HG02981 (cell line): ENCODE data around the gene VPS39.

Experiments
- ATAC-seq: cut with Tn5 transposase; IDR thresholded peaks from one replicate; pipeline ENCODE4 v1.9.1; 2021; ENCODE audit warnings: mild to moderate bottlenecking, moderate library complexity; ENCODE audit not compliant: unreplicated experiment

VPS39 gene

DNA sequence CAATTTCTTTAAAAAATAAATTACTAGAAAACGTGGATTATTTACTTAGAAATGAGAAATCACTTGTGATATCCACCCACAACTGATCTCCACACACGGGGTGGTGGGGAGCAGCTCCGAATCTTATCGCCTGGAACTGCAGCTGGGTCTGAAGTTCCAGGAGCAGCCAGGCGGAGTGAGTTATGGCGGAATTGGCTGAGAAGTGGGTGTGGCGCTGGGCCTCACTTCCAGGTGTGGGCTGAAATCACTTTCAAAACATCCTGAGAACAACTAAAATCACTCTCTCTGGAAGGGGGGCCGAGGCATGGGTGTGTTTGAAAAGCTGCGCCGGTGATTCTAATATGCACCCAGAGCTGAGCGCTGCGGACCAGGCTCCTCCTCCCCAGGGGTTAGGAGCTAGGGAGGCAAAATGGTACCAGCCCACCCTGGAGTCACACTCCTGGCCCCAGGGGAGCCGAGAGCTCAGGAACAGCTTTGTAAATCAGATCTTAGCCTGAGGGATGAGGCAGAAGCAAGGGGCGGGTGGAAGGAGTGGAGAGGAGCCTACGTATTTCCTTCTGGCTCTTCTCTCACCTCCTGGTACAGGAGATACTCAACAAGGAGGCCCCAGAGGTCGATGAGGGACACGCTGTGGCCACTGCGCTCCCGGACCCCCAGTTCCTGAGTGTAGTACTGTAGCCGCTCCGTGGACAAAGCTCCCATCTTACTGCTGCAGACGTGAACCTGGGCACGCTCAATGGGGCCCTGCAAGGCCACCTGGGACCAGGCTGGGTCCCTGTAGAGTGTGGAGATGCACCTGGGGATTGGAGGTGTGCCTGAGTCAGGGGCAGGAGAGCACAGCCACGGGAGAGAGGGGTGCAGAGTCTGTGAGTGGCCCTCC is 61.3 kb downstream of the VPS39 start:
- no peak for ATAC-seq

DNA sequence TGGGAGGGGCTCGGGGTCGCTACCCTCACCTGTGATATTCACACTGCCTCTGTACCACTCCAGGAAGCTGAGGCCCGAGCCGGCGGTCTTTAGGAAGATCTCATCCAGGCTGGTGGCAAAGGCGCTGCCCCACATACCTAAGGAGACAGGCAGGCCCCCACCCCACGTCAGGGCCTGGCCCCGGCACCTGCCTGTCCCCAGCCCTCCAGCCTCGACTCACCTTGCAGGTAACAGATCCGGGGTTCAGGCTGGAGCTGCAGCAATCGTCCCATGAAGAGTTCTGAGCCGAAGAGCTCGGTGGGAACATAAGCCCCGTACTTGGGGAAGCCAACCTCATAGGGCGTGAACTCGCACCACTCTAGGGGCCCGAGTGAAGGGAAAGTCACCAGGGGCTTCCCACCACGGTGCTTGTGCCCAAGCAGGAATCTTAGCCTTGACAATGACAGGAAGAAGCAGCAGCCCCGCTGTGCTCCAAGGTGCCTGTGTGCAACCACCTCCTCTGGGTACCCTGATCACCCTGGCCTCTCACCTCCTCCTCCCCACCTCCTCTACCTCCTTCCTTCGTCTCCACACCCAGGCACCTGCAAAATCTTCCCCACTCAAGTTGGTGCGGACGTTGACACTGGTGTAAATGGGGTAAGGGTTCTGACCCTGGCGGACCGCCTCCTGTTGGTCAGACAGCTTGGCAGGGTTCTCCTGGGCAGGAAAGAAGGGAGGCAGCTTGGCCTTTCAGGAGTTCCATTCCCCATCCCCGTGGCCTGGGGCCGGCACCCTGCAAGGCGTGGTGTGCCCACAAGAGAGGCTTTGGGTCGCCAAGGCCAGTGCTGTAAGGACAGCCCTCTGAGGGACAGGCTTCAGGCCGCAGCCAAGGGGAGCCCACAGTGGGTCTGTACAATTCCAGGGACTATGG is 62.3 kb downstream of the VPS39 start:
- no peak for ATAC-seq

DNA sequence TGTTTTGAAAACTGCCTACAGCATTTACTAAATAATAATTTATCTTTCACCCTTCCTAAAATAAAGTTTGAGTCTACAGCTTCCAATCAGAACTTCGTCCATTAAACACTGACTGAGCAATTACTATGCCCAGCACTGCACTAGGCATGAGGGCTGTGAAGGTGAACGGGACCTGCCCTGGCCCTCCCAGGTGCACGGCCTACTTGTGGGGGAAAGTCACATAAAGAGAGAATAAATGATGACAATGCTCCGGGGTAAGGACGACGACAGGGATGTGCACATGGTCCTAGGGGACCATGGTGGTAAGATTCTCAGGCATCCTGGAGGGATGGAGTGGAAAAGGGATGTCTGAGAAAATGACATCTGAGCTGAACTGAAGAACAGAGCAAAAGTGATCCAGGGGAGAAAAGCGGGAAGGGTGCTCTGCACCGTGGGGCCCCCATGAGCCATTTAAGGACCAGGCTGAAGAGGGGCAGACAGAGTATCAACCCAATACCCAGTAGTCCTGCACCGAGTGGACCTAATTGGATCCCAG is 63.2 kb downstream of the VPS39 start:
- no peak for ATAC-seq

DNA sequence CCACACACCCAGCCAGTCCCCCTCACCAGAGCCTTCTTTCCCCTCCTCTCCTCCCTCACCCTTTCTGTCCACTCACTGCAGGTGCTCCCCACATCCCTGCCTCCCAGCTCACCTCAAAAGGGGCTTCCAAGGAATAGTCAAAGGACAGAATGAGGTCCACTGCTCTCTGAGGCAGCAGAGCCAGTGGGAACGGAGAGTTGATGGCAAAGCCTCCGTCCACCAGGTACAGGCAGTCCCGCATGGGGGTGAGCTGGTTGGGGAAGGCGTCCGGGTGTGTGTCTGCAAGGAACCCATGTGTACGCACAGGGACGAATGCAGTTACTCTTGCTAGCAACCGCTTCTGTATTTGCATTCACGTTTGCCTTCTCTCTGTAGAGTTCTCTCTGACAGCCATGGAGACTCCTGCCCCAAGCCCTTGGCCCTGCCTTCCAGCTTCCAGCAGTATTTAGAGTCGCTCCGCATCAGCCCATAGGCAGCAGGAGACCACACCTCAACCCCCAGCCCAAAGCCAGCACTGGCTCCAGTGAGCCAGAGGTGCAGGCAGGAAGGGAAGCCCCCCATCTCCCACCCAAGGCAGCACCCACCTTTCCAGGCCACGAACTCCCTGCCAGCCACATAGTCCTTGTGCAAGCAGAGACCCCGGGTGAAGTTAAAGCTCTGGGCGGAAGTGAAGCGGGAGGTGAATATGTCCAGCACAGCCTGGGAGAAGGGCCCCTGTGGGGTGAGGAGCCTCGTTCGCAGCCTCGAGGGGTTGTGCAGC is 64.1 kb downstream of the VPS39 start:
- no peak for ATAC-seq

DNA sequence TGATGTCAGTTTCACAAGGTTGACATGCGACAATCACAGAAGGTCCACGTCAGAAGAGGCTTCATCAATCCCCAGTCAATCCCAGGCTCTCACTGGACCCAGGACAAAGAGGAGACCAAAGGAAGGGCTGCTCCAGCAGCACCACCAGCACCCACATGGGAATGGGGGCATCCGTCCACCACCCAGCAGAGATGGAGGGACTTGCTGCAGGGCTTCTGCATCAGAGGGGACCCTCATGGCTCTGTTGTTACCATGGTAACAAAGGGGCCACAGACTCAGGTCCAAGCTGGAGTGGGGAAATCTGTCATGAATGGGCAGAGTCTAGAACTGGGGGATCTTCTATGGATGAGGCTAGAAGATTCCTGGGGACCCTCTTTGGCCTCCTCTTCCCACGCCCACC is 64.7 kb downstream of the VPS39 start:
- no peak for ATAC-seq

DNA sequence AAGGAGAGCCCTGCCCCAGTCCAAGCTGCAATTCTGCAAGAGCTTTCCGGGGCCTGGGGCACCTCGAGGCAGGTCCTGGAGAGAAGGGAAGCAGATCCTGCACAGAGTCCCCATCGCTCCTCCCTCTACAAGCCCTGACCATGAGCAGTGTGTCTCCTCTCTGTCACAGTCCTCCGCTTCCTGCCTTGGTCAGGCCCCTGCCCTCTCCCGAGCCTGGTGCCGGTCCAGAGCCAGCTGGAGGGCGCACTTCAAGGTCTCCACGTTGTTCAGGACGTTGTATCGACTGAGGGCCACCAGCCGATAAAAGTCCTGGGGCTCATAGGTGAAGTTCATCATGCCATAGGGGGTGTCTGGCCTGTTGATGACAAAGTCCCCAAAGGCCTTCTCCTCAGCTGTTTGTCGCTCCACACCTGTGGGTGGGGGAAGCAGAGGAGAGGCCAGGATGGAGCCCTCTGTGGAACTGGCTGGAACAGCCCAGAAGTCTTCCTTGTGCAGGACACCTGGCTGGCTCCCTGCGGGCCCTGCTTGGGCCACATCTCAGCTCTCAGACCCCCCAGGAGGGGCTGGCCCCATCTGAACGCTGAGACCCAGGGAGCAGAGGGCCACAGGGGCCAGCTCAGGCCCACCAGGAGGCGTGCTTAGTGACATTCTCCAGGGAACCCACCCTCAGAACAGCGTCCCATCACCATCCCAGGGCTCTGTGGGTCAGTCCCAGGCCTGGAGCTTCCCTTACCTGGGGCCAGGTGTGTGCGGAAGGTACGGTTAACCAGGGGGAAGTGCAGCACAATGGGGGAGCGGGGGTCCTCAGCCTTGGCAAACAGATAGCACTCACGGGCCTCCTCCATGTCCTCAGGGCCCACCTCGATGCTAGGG is 66.1 kb downstream of the VPS39 start:
- ATAC-seq: no peak

DNA sequence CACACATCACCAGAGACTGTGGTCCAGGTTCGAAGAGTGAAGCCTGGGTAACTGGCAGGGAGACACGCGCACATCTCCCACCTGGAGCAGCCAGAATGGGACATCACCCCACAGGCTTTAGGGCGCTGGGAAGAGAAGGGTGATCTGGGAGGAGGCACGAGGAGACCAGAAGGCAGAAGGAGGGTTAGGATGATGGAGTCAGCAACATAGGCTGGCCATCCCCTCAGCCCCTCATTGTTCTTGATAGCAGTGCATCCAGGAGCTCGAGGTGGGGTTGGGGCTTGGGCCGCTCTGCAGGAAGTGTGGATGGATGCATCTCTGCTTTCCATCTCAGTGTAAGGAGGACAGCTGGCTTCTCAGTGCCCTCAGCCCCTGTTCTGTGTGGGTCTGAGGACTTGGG is 66.9 kb downstream of the VPS39 start:
- ATAC-seq: no peak

DNA sequence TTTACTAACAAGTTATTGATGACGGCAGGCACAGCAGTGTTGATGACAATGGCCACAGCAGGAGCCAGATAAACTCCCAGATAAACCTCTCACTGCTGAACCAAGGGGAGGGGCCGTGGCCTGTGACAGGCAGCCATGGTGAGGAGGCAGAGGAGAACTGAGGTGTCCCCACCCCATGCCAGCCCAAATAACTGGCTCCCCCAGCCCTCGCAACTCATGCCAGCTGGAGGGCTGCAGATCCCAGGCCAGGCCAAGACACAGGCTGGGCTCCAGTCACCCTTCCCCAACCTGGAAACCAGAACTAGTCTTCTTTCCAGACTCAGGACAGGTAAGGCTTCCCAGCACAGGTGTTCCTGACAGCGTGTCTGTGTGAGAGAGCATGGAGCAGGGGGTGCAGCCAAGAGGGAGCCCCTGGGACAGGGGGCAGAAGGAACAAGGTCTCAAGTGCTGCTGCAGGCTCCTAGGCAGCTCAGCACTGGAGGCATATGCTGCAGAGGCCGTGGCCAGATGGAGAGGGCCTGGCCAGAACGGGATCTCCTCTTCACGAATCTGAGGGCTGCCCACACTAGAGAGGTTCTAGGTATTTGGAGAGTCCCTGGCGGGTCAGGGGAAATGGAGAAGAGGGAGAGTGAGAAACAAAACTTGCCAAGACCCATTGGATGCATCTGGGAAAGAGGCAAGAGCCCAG is 67.6 kb downstream of the VPS39 start:
- ATAC-seq: no peak

DNA sequence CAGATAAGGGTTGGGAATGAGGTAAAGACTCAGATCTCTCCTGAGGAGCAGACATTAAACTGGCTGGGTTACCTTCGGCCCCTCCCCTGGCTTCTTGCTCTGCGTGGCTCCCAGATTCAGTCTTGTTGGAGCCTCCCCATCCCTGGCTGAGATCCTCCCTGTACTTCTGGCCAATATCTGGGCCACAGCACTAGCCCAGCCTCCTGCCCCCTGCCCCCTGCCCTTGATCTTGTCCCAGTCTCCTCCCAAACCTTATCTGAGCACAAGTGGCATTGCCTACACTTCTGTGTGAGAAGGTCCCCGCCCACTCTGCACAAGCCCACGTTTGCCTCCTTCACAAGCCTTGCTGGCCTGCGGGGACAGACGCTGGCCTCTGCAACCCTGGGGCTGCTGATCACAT is 68.5 kb downstream of the VPS39 start:
- ATAC-seq: no peak

DNA sequence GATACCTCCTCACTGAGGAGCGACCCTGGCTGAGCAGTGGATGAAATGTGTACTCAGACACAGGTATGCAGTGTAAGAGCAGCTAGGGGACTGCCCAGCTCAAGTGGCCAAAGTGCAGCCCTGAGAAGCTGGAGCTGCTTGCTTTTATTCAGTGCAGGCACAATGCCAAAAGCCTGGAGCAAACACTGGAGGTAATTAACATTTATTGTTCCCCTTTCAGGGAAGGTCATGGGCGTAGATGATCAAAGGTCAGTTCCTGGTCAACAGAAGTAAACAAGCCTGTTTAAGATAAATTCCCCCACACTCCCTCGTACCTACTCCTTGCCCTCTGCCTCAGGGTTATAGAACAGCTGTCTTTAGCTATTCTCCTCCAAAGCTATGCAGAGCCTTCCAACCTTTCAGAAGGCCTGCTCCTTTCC is 69.1 kb downstream of the VPS39 start:
- ATAC-seq: no peak

DNA sequence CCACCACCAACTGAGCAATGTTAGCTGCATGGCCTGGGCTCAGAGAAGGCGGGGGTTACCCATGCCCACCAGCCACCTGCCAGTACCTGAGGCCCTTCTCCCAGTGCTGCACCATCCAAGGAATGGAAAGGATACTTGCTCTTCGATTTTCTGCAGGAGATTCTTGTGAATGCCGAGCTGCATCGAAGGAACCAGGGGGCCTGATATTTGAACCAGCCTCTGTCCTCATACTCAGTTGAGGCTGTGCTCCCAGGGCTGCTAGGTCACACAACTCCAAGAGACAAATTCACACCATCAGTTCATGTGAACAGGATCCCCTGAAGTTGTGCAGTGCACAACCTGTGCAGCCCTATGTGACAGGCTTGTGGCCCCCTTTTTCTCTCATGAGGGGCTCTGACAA is 69.7 kb downstream of the VPS39 start:
- no peak for ATAC-seq

DNA sequence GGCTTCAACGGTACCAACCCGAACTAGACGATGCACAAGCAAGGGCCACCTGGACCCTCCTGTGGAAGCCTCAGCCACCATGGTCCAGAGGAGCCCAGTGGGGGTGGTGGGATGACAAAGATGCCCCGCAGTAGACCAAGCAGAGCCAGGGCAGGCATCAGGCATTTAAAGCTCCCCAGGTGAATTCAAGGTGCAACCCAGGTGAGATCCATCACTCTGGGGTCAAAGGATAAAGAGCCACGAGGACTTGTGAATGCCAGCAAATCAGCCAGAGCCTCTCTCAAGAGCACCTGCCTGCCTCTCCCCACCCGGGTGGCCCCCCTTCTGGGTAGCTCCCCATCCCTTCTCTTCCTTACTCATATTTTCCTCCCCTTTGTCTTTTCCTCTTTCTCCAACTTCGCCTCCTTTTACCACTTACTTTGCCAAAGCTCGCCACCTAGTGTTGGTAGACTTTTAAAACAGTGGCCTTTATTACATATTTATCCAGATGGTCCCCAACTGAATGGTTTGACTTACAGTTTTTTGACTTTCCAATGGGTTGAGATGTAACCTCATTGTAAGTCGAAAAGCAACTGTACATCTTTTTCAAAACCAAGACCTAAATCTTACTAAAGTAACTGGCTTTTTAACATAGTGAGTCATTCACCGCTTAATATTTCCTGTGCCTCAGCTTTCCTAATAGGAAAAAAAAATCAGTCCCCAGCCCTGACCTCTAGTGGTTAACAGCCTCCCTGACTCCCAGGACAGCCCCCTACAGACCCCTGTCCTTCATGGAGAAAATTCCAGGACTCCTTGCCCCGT is 70.4 kb downstream of the VPS39 start:
- no peak for ATAC-seq

DNA sequence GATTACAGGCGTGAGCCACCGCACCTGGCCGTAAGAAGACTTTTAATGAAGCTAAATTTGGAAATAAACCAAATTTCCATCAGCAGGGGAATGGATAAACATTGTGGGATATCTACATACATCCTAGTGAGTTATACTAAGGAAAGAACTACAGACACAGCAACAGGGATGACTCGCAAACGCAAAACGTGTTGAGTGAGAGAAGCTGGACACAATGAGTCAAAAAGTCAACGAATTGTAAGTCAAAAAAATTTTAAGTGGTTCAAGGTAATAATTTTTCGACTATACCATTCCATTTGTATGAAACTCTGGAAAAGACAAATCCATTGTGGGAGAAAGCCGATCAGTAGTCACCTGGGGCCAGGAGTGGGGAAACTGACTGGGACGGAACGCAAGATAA is 71.6 kb downstream of the VPS39 start:
- no peak for ATAC-seq

DNA sequence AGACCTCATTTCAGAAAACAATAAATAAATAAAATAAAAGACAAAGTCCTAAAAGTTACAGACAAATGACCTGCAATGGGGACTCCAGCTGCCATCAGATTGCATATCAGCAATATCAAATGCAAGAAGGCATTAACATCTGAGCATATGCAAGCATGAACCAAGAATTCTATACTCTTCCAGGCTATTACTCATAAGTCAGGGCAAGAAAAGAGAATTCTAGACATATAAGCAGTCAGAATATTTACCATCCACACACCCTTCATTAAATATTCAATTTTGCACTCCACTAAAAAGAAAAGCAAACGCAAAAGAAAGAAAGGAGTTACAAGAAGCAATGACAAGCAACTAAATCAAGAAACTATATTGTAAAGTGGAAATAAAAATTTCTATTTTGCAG is 72.8 kb downstream of the VPS39 start:
- ATAC-seq: no peak

DNA sequence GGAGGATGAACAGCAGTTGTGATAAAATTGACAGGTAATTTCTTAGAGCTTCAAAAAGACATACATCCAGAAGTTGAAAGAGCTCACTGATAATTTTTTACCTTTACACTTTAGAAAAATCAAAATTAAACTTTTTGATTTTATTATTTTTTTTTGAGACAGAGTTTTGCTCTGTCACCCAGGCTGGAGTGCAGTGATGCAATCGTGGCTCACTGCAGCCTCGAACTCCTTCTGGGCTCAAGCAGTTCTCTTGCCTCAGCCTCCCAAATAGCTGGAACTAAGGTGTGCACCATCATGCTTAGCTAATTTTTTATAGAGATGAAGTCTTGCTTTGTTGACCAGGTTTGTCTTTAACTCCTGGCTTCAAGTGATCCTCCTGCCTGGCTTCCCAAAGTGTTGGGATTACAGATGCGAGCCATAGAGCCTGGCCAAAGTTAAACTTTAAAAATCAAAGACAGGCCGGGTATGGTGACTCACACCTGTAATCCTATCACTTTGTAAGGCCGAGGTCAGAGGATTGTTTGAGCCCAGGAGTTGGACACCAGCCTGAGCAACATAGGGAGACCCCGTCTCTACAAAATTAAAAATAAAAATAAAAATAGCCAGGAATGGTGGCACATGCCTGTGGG is 73.4 kb downstream of the VPS39 start:
- ATAC-seq: no peak

DNA sequence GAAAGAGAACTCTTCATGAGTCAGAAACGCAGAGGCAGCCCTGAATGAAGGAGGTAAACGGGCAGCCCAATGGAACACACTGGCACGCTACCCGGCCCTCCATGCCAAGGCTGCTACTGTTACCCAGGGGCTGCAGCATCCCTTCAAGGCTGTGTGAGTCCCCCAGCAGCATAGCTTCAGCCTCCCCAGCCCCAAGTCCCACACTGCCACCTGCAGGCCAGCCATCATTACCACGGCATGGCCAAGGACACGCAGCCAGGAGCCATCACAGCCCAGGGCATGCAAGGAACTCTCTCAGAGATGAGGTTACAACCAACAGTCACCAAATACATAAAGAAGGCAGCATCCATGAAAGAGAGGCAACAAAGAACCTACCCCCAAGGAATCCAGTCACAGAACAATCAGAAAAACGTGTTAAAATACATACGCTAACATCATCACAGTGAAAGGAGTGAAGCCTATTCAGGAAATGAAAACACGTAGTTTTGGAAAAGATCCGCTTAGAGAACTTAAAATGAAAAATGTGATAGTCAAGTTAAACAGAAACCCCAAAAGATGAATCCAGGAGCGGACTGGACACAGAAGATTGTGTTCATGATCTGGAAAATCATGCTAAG is 74.1 kb downstream of the VPS39 start:
- no peak for ATAC-seq

DNA sequence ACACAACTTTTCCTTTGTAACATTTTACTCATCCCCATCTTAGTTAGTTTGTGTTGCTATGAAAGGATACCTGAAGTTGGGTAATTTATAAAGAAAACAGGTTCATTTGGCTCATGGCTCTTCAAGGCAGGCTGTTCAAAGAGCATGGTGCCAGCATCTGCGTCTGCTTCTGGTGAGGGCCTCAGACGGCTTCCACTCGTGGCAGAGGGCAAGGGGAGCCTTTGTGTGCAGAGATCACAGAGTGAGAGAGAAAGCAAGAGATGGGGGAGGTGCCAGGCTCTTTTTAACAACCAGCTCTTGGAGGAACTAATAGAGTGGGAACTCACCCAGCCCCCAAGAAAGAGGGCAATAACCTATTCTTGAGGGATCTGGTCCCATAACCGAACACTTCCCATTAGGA is 74.7 kb downstream of the VPS39 start:
- no peak for ATAC-seq
